K562 (cell line): ENCODE data around the gene CFAP221. TPM values are rescaled to one million over a fixed set of nuclear protein-coding genes. Genes with fewer than 3 reads are reported as not detected.

Experiments used
- BHLHE40 ChIP-seq: IDR thresholded peaks from 2 replicates; pipeline ENCODE4 v1.6.1; 2011; ENCODE audit warnings: low read length, improper control_type of control experiment
- EGR1 ChIP-seq: fragments of 450-650 bp; conservative IDR thresholded peaks from 2 replicates; pipeline ENCODE4 v1.6.1; 2017; ENCODE audit warnings: mild to moderate bottlenecking
- ETS2 ChIP-seq: IDR thresholded peaks from 2 replicates; pipeline ENCODE4 v1.6.1; 2016; ENCODE audit warnings: borderline replicate concordance, missing genetic modification characterization, mild to moderate bottlenecking, moderate library complexity, missing compliant biosample characterization; ENCODE audit not compliant: poor library complexity, severe bottlenecking
- KLF16 ChIP-seq: IDR thresholded peaks from 2 replicates; pipeline ENCODE4 v1.6.1; 2016; ENCODE audit warnings: antibody characterized with exemption
- RB1 ChIP-seq: fragments of 450-650 bp; IDR thresholded peaks from 2 replicates; pipeline ENCODE4 v1.6.1; 2017; ENCODE audit warnings: low read depth, mild to moderate bottlenecking
- RCOR1 ChIP-seq, 2 experiments: IDR thresholded peaks; 2 replicates each; pipeline ENCODE4 v1.6.1; 2012; ENCODE audit warnings: low read depth in 2 of 2, low read length in 2 of 2, borderline replicate concordance in 1 of 2, improper control_type of control experiment in 1 of 2
- ZC3H8 ChIP-seq: fragments of 450-650 bp; IDR thresholded peaks from 2 replicates; pipeline ENCODE4 v1.6.1; 2017
- ZFP36 ChIP-seq: fragments of 150-350 bp; IDR thresholded peaks from 2 replicates; pipeline ENCODE4 v1.6.1; 2018; ENCODE audit warnings: low read length, low read depth; ENCODE audit not compliant: partially characterized antibody
- ZMIZ1 ChIP-seq, 2 experiments: fragments of 150-350 bp in 1 of 2; IDR thresholded peaks; 2 replicates each; pipeline ENCODE4 v1.6.1; 2012 to 2016; ENCODE audit warnings: low read depth in 2 of 2, low read length in 2 of 2, mild to moderate bottlenecking in 1 of 2, moderate library complexity in 1 of 2
- polyA plus RNA-seq, 8 experiments: library from polyadenylated mRNA; depleted of rRNA in 4 of 8; stranded (reverse) in 5 of 8; unstranded in 3 of 8; fragments of >200 nt; fragmentation: Nextera tagmentation in 2 of 8; fragmentation: Illumina TruSeq in 1 of 8; extraction: Ambion mirVana in 2 of 8; extraction: Trizol in 1 of 8; gene quantifications; 2 replicates each; pipeline versions ENCODE4 v1.2.1 to v1.2.3, GENCODE V29; 2011 to 2014; ENCODE audit warnings: inconsistent platforms in 1 of 8, missing spikeins in 1 of 8
- total RNA-seq, 7 experiments: library from RNA; depleted of rRNA in 6 of 7; stranded (reverse); fragments of >200 nt in 6 of 7; fragmentation: Illumina TruSeq in 2 of 7; extraction: Trizol in 2 of 7; gene quantifications; 2 replicates each; pipeline versions ENCODE4 v1.2.1 to v1.2.3, GENCODE V29; 2011 to 2021; ENCODE audit warnings: low replicate concordance in 1 of 7
- TF ChIP-seq, protein P1 (sequence below): fragments of 450-650 bp; formaldehyde crosslinking; IDR thresholded peaks from 2 replicates; pipeline ENCODE4 v1.4.0; 2022; ENCODE audit warnings: missing genetic modification characterization
- TF ChIP-seq, protein P2 (sequence below): fragments of 450-650 bp; IDR thresholded peaks from 2 replicates; pipeline ENCODE4 v1.6.1; 2016; ENCODE audit warnings: mild to moderate bottlenecking, moderate library complexity

CFAP221 gene
- total and polyA plus RNA-seq, 9 of the 15 experiments (the other 6 are each of a cell fraction or from before 2014, with no cell fraction given): 0.09 to 1.4 (median 0.65) TPM

- TF ChIP-seq, protein P1, sequence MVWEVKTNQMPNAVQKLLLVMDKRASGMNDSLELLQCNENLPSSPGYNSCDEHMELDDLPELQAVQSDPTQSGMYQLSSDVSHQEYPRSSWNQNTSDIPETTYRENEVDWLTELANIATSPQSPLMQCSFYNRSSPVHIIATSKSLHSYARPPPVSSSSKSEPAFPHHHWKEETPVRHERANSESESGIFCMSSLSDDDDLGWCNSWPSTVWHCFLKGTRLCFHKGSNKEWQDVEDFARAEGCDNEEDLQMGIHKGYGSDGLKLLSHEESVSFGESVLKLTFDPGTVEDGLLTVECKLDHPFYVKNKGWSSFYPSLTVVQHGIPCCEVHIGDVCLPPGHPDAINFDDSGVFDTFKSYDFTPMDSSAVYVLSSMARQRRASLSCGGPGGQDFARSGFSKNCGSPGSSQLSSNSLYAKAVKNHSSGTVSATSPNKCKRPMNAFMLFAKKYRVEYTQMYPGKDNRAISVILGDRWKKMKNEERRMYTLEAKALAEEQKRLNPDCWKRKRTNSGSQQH (CRISPR knock-in tag): no peak
- TF ChIP-seq RB1: no peak
- peak in 1 of 2 experiments; percentile 91; a peak in 2 of 4 replicates for TF ChIP-seq RCOR1 (IDR thresholded peaks at IDR 0.05; ENCODE audit: borderline replicate concordance in 1 of 2, low read depth in 2 of 2, low read length in 2 of 2)
- no peak for TF ChIP-seq ZFP36
- TF ChIP-seq, protein P2, sequence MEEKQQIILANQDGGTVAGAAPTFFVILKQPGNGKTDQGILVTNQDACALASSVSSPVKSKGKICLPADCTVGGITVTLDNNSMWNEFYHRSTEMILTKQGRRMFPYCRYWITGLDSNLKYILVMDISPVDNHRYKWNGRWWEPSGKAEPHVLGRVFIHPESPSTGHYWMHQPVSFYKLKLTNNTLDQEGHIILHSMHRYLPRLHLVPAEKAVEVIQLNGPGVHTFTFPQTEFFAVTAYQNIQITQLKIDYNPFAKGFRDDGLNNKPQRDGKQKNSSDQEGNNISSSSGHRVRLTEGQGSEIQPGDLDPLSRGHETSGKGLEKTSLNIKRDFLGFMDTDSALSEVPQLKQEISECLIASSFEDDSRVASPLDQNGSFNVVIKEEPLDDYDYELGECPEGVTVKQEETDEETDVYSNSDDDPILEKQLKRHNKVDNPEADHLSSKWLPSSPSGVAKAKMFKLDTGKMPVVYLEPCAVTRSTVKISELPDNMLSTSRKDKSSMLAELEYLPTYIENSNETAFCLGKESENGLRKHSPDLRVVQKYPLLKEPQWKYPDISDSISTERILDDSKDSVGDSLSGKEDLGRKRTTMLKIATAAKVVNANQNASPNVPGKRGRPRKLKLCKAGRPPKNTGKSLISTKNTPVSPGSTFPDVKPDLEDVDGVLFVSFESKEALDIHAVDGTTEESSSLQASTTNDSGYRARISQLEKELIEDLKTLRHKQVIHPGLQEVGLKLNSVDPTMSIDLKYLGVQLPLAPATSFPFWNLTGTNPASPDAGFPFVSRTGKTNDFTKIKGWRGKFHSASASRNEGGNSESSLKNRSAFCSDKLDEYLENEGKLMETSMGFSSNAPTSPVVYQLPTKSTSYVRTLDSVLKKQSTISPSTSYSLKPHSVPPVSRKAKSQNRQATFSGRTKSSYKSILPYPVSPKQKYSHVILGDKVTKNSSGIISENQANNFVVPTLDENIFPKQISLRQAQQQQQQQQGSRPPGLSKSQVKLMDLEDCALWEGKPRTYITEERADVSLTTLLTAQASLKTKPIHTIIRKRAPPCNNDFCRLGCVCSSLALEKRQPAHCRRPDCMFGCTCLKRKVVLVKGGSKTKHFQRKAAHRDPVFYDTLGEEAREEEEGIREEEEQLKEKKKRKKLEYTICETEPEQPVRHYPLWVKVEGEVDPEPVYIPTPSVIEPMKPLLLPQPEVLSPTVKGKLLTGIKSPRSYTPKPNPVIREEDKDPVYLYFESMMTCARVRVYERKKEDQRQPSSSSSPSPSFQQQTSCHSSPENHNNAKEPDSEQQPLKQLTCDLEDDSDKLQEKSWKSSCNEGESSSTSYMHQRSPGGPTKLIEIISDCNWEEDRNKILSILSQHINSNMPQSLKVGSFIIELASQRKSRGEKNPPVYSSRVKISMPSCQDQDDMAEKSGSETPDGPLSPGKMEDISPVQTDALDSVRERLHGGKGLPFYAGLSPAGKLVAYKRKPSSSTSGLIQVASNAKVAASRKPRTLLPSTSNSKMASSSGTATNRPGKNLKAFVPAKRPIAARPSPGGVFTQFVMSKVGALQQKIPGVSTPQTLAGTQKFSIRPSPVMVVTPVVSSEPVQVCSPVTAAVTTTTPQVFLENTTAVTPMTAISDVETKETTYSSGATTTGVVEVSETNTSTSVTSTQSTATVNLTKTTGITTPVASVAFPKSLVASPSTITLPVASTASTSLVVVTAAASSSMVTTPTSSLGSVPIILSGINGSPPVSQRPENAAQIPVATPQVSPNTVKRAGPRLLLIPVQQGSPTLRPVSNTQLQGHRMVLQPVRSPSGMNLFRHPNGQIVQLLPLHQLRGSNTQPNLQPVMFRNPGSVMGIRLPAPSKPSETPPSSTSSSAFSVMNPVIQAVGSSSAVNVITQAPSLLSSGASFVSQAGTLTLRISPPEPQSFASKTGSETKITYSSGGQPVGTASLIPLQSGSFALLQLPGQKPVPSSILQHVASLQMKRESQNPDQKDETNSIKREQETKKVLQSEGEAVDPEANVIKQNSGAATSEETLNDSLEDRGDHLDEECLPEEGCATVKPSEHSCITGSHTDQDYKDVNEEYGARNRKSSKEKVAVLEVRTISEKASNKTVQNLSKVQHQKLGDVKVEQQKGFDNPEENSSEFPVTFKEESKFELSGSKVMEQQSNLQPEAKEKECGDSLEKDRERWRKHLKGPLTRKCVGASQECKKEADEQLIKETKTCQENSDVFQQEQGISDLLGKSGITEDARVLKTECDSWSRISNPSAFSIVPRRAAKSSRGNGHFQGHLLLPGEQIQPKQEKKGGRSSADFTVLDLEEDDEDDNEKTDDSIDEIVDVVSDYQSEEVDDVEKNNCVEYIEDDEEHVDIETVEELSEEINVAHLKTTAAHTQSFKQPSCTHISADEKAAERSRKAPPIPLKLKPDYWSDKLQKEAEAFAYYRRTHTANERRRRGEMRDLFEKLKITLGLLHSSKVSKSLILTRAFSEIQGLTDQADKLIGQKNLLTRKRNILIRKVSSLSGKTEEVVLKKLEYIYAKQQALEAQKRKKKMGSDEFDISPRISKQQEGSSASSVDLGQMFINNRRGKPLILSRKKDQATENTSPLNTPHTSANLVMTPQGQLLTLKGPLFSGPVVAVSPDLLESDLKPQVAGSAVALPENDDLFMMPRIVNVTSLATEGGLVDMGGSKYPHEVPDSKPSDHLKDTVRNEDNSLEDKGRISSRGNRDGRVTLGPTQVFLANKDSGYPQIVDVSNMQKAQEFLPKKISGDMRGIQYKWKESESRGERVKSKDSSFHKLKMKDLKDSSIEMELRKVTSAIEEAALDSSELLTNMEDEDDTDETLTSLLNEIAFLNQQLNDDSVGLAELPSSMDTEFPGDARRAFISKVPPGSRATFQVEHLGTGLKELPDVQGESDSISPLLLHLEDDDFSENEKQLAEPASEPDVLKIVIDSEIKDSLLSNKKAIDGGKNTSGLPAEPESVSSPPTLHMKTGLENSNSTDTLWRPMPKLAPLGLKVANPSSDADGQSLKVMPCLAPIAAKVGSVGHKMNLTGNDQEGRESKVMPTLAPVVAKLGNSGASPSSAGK: no peak
- 0 out of 2 replicates have a peak, but pooled peaks have one; percentile 40 for TF ChIP-seq KLF16
- no peak for TF ChIP-seq ETS2 (tag)
- no peak for TF ChIP-seq ZMIZ1 (IDR thresholded peaks at IDR 0.05; ENCODE audit: low read depth in 2 of 2, low read length in 2 of 2)
- TF ChIP-seq ZC3H8: no peak
- peak; percentile 35; the same call in 1 of the 2 replicates for TF ChIP-seq EGR1
- TF ChIP-seq BHLHE40: 0 out of 2 replicates have a peak, but pooled peaks have one; percentile 18
Measured at GRCh38 chr2:119641562-119642258, 97.5 kb downstream of the CFAP221 start (continued).
